22Rv1 (cell line): ENCODE data around the gene TIMM10B.

ENCODE experiments used
- ZFX ChIP-seq: fragments of 450-650 bp; IDR thresholded peaks from 2 replicates; pipeline ENCODE4 v1.6.1; 2017; ENCODE audit warnings: antibody characterized with exemption, borderline replicate concordance
- TF ChIP-seq, protein P1 (sequence below): fragments of 450-650 bp; IDR thresholded peaks from 2 replicates; pipeline ENCODE4 v1.5.1; 2017; ENCODE audit warnings: mild to moderate bottlenecking

DNA sequence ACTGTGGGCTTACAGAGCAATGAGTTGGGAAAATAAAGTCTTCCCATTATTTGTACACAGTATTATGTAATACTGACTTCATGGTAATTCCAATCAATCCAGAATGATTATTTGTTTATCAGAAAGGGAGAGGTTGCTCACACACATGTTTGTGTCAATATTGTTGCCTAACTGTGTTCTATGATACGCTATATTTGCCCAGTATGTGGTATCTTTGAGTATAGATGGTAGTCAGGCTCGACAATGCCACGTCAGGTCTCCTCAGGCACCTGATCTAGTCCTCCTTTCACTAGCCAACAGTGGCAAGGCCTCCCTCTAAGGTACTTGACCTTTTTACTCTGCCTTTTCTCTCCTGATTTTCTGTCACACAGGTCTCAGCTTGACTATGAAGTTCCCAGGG lies 21.1 kb downstream of the TIMM10B start:
- TF ChIP-seq, protein P1, sequence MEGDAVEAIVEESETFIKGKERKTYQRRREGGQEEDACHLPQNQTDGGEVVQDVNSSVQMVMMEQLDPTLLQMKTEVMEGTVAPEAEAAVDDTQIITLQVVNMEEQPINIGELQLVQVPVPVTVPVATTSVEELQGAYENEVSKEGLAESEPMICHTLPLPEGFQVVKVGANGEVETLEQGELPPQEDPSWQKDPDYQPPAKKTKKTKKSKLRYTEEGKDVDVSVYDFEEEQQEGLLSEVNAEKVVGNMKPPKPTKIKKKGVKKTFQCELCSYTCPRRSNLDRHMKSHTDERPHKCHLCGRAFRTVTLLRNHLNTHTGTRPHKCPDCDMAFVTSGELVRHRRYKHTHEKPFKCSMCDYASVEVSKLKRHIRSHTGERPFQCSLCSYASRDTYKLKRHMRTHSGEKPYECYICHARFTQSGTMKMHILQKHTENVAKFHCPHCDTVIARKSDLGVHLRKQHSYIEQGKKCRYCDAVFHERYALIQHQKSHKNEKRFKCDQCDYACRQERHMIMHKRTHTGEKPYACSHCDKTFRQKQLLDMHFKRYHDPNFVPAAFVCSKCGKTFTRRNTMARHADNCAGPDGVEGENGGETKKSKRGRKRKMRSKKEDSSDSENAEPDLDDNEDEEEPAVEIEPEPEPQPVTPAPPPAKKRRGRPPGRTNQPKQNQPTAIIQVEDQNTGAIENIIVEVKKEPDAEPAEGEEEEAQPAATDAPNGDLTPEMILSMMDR, result no peak
- TF ChIP-seq ZFX, result no peak
